Measurements from ENCODE around the gene GPR146. TPM values are rescaled to one million over a fixed set of nuclear protein-coding genes. Genes with fewer than 3 reads are reported as not detected.

GPR146 gene
- total and polyA plus RNA-seq, 2 of the 4 experiments (the other 2 are of a cell fraction), result 2.2 to 3.4 TPM

DNA sequence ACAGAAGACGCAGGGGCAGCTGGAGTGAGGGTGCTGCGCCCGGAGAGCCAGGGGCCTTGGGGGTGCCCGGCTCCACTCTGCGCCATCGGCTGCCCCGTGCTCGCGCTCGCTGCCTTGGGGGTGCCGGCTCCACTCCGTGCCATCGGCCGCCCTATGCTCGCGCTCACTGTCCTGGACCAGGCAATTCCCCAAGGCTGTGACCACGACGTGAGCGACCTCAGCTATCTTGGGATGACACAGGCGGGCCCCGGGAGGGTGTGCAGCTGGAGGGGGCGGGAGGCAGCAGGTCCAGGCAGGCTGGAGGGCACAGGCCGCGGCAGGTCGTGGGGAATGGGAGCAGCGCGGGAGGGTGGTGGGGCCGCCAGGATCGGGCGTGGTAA lies 31.6 kb upstream of the GPR146 start:
- Histone ChIP-seq H3K4ac (ENCODE audit: low read depth, low read length) (no peak overlapping the region), H3K27ac (ENCODE audit: insufficient read depth, low read length) (no peak overlapping the region), H4K5ac (ENCODE audit: low read depth, low read length) (no peak overlapping the region), H3K14ac (replicated peaks; ENCODE audit: low read depth, low read length) (no peak overlapping the region), H3K9me3 (ENCODE audit: control insufficient read depth, insufficient read depth, low read length) (no peaks in the 10 kb centered on the region), H3K27me3 (ENCODE audit: control insufficient read depth, insufficient read depth, low read length) (no peaks in the 10 kb centered on the region), H3K4me2 (ENCODE audit: low read depth, low read length) (no peak overlapping the region), H3K4me1 (ENCODE audit: control insufficient read depth, insufficient read depth, low read length) (no peaks in the 10 kb centered on the region), H2AK9ac (replicated peaks; ENCODE audit: low read depth, low read length, poor library complexity) (no peak overlapping the region), H4K91ac (ENCODE audit: insufficient read depth, low read depth, low read length) (no peak overlapping the region), H2BK120ac (ENCODE audit: low read depth, low read length) (no peak overlapping the region), H2AFZ (replicated peaks; ENCODE audit: low read length, poor library complexity) (no peak overlapping the region), H3K4me3 (ENCODE audit: insufficient read depth, low read depth, low read length) (no peak overlapping the region), H4K8ac (ENCODE audit: low read depth in 2 of 2, low read length in 2 of 2) (no peak overlapping the region), H3K9me1 (ENCODE audit: insufficient read depth, low read length) (peaks cover 4% of the 10 kb centered on the region), H3K56ac (ENCODE audit: extremely low read depth, insufficient read depth, low read length) (no peak overlapping the region), H2BK15ac (ENCODE audit: low read depth, low read length) (no peak overlapping the region), H3K23ac (ENCODE audit: low read depth, low read length) (no peak overlapping the region), H4K20me1 (ENCODE audit: insufficient read depth, low read length) (peaks cover 33% of the 10 kb centered on the region), H3K18ac (ENCODE audit: low read depth, low read length) (no peak overlapping the region), H2BK20ac (ENCODE audit: low read depth, low read length) (no peak overlapping the region), H2BK5ac (ENCODE audit: low read depth, low read length, poor library complexity, severe bottlenecking) (no peak overlapping the region), H3K9ac (ENCODE audit: low read depth, low read length) (no peak overlapping the region), H3K36me3 (ENCODE audit: control insufficient read depth, insufficient read depth, low read length) (peaks cover 16% of the 10 kb centered on the region), H3K79me1 (ENCODE audit: low read depth in 1 of 2, low read length in 2 of 2) (peaks cover 0 to 44% of the 10 kb centered on the region in 2 experiments; a peak in 3 of 4 replicates), H2AK5ac (ENCODE audit: low read depth, low read length) (no peak overlapping the region)
- TF ChIP-seq MAZ (IDR thresholded peaks at IDR 0.05; ENCODE audit: borderline replicate concordance, low read depth, low read length) (no peak), BHLHE40 (IDR thresholded peaks at IDR 0.05; ENCODE audit: low read depth, low read length) (no peak), POLR2A (IDR thresholded peaks at IDR 0.05; ENCODE audit: low read depth, low read length) (no peak), RCOR1 (IDR thresholded peaks at IDR 0.05; ENCODE audit: insufficient replicate concordance, low read length) (no peak), RAD21 (IDR thresholded peaks at IDR 0.05; ENCODE audit: low read length) (no peak)
- TF ChIP-seq, protein P1, sequence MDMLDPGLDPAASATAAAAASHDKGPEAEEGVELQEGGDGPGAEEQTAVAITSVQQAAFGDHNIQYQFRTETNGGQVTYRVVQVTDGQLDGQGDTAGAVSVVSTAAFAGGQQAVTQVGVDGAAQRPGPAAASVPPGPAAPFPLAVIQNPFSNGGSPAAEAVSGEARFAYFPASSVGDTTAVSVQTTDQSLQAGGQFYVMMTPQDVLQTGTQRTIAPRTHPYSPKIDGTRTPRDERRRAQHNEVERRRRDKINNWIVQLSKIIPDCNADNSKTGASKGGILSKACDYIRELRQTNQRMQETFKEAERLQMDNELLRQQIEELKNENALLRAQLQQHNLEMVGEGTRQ (IDR thresholded peaks at IDR 0.05; ENCODE audit: low read depth, low read length), result no peak
- TF ChIP-seq, protein P2, sequence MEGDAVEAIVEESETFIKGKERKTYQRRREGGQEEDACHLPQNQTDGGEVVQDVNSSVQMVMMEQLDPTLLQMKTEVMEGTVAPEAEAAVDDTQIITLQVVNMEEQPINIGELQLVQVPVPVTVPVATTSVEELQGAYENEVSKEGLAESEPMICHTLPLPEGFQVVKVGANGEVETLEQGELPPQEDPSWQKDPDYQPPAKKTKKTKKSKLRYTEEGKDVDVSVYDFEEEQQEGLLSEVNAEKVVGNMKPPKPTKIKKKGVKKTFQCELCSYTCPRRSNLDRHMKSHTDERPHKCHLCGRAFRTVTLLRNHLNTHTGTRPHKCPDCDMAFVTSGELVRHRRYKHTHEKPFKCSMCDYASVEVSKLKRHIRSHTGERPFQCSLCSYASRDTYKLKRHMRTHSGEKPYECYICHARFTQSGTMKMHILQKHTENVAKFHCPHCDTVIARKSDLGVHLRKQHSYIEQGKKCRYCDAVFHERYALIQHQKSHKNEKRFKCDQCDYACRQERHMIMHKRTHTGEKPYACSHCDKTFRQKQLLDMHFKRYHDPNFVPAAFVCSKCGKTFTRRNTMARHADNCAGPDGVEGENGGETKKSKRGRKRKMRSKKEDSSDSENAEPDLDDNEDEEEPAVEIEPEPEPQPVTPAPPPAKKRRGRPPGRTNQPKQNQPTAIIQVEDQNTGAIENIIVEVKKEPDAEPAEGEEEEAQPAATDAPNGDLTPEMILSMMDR (conservative IDR thresholded peaks at IDR 0.05; ENCODE audit: low read depth, low read length), result no peak
- ChIA-PET POLR2A (ENCODE audit: unreplicated experiment) (no interaction called here), CTCF (no interaction called here)
- BruUV-seq (replicated peaks), result no TSS peak
- DNase-seq (no peak), ATAC-seq (ENCODE audit: low read depth) (no peak)
- in situ Hi-C loops (cut with MboI; ENCODE audit: low sequenced_read_pairs) (no loop called here), dilution Hi-C loops (cut with HindIII; ENCODE audit: low sequenced_read_pairs, unreplicated experiment) (no loop called here), intact Hi-C loops (cut with micrococcal nuclease) (no loop called here)
- 91% methylated on average over 29 of the region's 30 CpGs; no CpG with 5 or more reads in 1 of the 2 experiments for WGBS, 2 experiments (ENCODE audit: extremely low coverage in 2 of 2, insufficient read length in 1 of 2)
